Nephron progenitor cell (in vitro differentiated cells): ENCODE data around the gene UTP18.
"Not testable (repeated sequence)": the region's sequence is repeated elsewhere in the genome, so short reads cannot be mapped to it uniquely, and the experiment has no call there.

Experiments used
- DNase-seq: peaks from one replicate; pipeline ENCODE4 v3.0.0; 2021
- H3K27ac Mint-ChIP-seq: 2 replicates; pipeline ENCODE4 v1.8.0; 2021; ENCODE audit warnings: mild to moderate bottlenecking, moderate library complexity, mixed read lengths
- H3K27me3 Mint-ChIP-seq: 2 replicates; pipeline ENCODE4 v1.8.0; 2021; ENCODE audit warnings: mild to moderate bottlenecking, low read depth, mixed read lengths; ENCODE audit not compliant: poor library complexity
- H3K36me3 Mint-ChIP-seq: 2 replicates; pipeline ENCODE4 v1.8.0; 2021; ENCODE audit warnings: low read depth, mixed read lengths
- H3K4me1 Mint-ChIP-seq: 2 replicates; pipeline ENCODE4 v1.8.0; 2021; ENCODE audit warnings: mixed read lengths
- H3K4me3 Mint-ChIP-seq: 2 replicates; pipeline ENCODE4 v1.8.0; 2021; ENCODE audit warnings: mild to moderate bottlenecking, moderate library complexity, mixed read lengths
- H3K9me3 Mint-ChIP-seq: 2 replicates; pipeline ENCODE4 v1.8.0; 2021; ENCODE audit warnings: mild to moderate bottlenecking, moderate library complexity, mixed read lengths
- CTCF ChIP-seq: fragments of 200-600 bp; sonication (generic); IDR thresholded peaks from 2 replicates; pipeline ENCODE4 v1.5.0; 2021; ENCODE audit warnings: antibody characterized with exemption

Gene UTP18

DNA sequence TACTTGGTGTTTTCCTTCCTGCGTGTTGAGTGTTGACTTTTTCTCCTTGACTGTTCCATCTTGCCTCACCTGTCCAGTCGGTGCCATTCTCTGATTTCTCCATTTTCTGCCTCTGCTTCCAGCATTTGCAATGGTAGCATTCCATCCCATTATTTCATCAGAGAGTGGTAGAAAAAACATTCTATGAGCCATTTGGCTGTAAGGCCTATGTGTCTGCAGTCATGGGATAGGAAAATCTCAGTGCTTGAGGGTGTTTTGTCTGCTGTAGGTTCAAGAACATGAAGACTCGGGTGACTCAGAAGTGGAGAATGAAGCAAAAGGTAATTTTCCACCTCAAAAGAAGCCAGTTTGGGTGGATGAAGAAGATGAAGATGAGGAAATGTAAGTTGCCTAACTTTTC lies 2.7 kb downstream of the UTP18 start:
- peaks cover 50% of the 10 kb centered on the region for H3K36me3 Mint-ChIP-seq
- H3K9me3 Mint-ChIP-seq = no peaks in the 10 kb centered on the region
- peak overlapping the region; percentile 68 for H3K4me3 Mint-ChIP-seq
- H3K27me3 Mint-ChIP-seq = no peaks in the 10 kb centered on the region
- no peak for TF ChIP-seq CTCF
- peaks cover 37% of the 10 kb centered on the region for H3K4me1 Mint-ChIP-seq
- no peak for DNase-seq
- no peak overlapping the region for H3K27ac Mint-ChIP-seq

GRCh38 chr17:51264466-51264865 lies 4.1 kb downstream of the UTP18 start:
- H3K27me3 Mint-ChIP-seq, H3K4me3 Mint-ChIP-seq, H3K27ac Mint-ChIP-seq, DNase-seq, H3K9me3 Mint-ChIP-seq: not testable (repeated sequence)
- peaks cover 62% of the 10 kb centered on the region for H3K36me3 Mint-ChIP-seq
- peaks cover 24% of the 10 kb centered on the region for H3K4me1 Mint-ChIP-seq

DNA sequence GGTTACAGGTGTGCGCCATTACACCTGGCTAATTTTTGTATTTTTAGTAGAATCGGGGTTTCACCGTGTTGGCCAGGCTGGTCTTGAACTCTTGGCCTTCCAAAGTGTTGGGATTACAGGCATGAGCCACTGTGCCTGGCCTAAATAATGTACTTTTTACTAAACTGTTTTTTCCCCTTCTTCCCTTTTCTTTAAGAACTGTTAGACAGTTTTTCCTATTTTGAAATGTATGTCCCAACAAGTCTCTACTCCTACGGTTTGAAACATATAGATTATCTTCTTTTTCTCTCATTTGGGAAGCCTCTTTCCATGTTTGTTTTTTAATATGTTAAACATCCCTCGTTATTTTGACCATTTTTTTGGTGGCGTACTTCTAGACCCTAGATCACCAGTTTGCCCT lies 9.6 kb downstream of the UTP18 start:
- H3K27me3 Mint-ChIP-seq = no peaks in the 10 kb centered on the region
- no peaks in the 10 kb centered on the region for H3K4me1 Mint-ChIP-seq
- no peaks in the 10 kb centered on the region for H3K9me3 Mint-ChIP-seq
- no peak overlapping the region for H3K4me3 Mint-ChIP-seq
- no peak overlapping the region for H3K27ac Mint-ChIP-seq
- H3K36me3 Mint-ChIP-seq = peaks cover 68% of the 10 kb centered on the region
- no peak for TF ChIP-seq CTCF
- no peak for DNase-seq

GRCh38 chr17:51270636-51271035 lies 10.3 kb downstream of the UTP18 start:
- Mint-ChIP-seq H3K27me3 (no peaks in the 10 kb centered on the region), H3K27ac (no peak overlapping the region), H3K4me1 (no peaks in the 10 kb centered on the region), H3K9me3 (no peaks in the 10 kb centered on the region), H3K36me3 (peaks cover 64% of the 10 kb centered on the region), H3K4me3 (no peak overlapping the region)
- no peak for DNase-seq
- no peak for TF ChIP-seq CTCF

- Mint-ChIP-seq H3K9me3 (no peaks in the 10 kb centered on the region), H3K4me3 (no peak overlapping the region), H3K27me3 (no peaks in the 10 kb centered on the region), H3K27ac (no peak overlapping the region), H3K4me1 (no peaks in the 10 kb centered on the region), H3K36me3 (peaks cover 65% of the 10 kb centered on the region)
- DNase-seq = no peak
- TF ChIP-seq CTCF = no peak
Observed at GRCh38 chr17:51272812-51273211, 12.5 kb downstream of the UTP18 start.

DNA sequence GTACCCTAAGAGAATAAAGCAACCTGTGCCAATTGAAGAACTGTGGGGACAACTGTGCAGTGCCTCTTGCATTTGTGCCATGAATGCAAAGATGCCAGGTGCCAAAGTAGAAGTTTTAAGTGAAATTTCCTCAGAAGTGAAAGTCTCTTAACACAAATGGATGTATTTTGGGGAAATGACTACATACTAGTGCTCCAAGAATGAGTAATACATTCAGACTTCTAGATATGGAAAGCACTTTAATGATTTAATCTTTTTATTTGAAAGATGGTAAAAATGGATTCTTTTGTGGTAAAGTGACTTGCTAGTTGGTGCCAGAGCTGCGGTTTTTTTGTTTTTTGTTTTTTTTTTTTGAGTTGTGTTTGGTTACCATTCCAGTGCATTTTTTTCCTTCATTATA lies 15.0 kb downstream of the UTP18 start:
- H3K4me3 Mint-ChIP-seq = no peak overlapping the region

More for the DNA sequence above, 15.0 kb downstream of the UTP18 start:
- Mint-ChIP-seq H3K4me1 (no peaks in the 10 kb centered on the region), H3K36me3 (peaks cover 68% of the 10 kb centered on the region), H3K9me3 (no peaks in the 10 kb centered on the region), H3K27ac (no peak overlapping the region), H3K27me3 (no peaks in the 10 kb centered on the region)
- no peak for DNase-seq
- TF ChIP-seq CTCF = no peak
